ENCODE results near the gene MYH4.

- no peak for TF ChIP-seq CTCF (IDR thresholded peaks at IDR 0.05)
- TF ChIP-seq POLR2A (IDR thresholded peaks at IDR 0.05), result no peak
These were observed 71.0 kb downstream of the MYH4 start for GRCh38 chr17:10398352-10398751.

Measured in adrenal gland (tissue), 5 donors.